LNCaP clone FGC (cell line): ENCODE results near the gene ZNF296.

ENCODE experiments used
- DNase-seq: peaks from one replicate; pipeline ENCODE4 v3.0.0-alpha.2; 2011; ENCODE audit warnings: low read depth
- H3K4me3 ChIP-seq: 2 replicates; pipeline ENCODE4 v1.5.1; 2011; ENCODE audit warnings: mild to moderate bottlenecking, low read depth, low read length, control low read depth
- CTCF ChIP-seq: IDR thresholded peaks from 2 replicates; pipeline ENCODE4 v1.5.1; 2012; ENCODE audit warnings: mild to moderate bottlenecking; ENCODE audit not compliant: control insufficient read depth, insufficient read depth; ENCODE audit errors: extremely low read depth

Gene ZNF296

GRCh38 chr19:45103156-45103507 lies 26.9 kb upstream of the ZNF296 start:
- H3K4me3 ChIP-seq, result no peak overlapping the region
- no peak for DNase-seq
- no peak for TF ChIP-seq CTCF

- H3K4me3 ChIP-seq, result no peak overlapping the region
- no peak for TF ChIP-seq CTCF
- DNase-seq, result no peak
Measured at GRCh38 chr19:45102481-45102880, 26.2 kb upstream of the ZNF296 start.

- no peak overlapping the region for H3K4me3 ChIP-seq
- no peak for DNase-seq
- no peak for TF ChIP-seq CTCF
Measured at GRCh38 chr19:45101806-45102205, 25.5 kb upstream of the ZNF296 start.

GRCh38 chr19:45100846-45101252 lies 24.6 kb upstream of the ZNF296 start:
- no peak for TF ChIP-seq CTCF
- no peak overlapping the region for H3K4me3 ChIP-seq
- no peak for DNase-seq

GRCh38 chr19:45100201-45100600 lies 23.9 kb upstream of the ZNF296 start:
- DNase-seq, result no peak
- no peak overlapping the region for H3K4me3 ChIP-seq
- no peak for TF ChIP-seq CTCF

GRCh38 chr19:45099467-45100191 lies 23.4 kb upstream of the ZNF296 start:
- no peak for TF ChIP-seq CTCF
- H3K4me3 ChIP-seq, result no peak overlapping the region
- no peak for DNase-seq
